GM04504 (cell line): ENCODE results near the gene PDLIM7.
"Not testable (repeated sequence)": the region's sequence is repeated elsewhere in the genome, so short reads cannot be mapped to it uniquely, and the experiment has no call there.

ENCODE experiments used
- DNase-seq: peaks from one replicate; pipeline ENCODE4 v3.0.0-alpha.2; 2012; ENCODE audit warnings: low read depth

The PDLIM7 gene

GRCh38 chr5:177490311-177490991, 7.0 kb downstream of the PDLIM7 start:
- DNase-seq, result no peak

GRCh38 chr5:177489119-177489716, 8.2 kb downstream of the PDLIM7 start:
- DNase-seq, result no peak

- DNase-seq, result no peak
Observed at GRCh38 chr5:177487975-177488374, 9.4 kb downstream of the PDLIM7 start.

DNA sequence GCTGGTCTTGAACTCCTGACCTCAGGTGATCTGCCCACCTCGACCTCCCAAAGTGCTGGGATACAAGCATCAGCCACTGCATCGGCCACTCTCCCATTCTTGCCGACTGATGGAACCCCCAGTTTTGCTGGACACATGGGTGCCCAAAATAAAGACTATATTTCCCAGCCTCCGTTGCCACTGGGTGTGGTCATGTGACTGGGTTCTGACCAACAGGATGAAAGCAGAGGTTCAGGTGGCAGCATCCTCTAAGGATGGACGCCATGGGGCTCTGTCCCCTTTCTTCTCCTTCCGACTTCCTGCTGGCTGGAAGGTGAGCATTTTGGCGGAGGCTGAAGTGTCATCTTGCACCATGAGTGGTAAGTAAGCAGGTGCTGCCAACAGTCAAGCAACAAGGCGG, 10.3 kb downstream of the PDLIM7 start:
- no peak for DNase-seq

- DNase-seq, result no peak
Observed at GRCh38 chr5:177486256-177486655, 11.1 kb downstream of the PDLIM7 start.

- not testable (repeated sequence) for DNase-seq
Observed at GRCh38 chr5:177485753-177486152, 11.7 kb downstream of the PDLIM7 start.

- no peak for DNase-seq
Observed at GRCh38 chr5:177484902-177485549, 12.4 kb downstream of the PDLIM7 start.

GRCh38 chr5:177483994-177484901, 13.2 kb downstream of the PDLIM7 start:
- no peak for DNase-seq

- DNase-seq, result no peak
Observed at GRCh38 chr5:177483042-177483441, 14.4 kb downstream of the PDLIM7 start.

- DNase-seq, result no peak
Observed at GRCh38 chr5:177482359-177482795, 15.0 kb downstream of the PDLIM7 start.

- DNase-seq, result no peak
Observed at GRCh38 chr5:177479774-177480173, 17.6 kb downstream of the PDLIM7 start.

DNA sequence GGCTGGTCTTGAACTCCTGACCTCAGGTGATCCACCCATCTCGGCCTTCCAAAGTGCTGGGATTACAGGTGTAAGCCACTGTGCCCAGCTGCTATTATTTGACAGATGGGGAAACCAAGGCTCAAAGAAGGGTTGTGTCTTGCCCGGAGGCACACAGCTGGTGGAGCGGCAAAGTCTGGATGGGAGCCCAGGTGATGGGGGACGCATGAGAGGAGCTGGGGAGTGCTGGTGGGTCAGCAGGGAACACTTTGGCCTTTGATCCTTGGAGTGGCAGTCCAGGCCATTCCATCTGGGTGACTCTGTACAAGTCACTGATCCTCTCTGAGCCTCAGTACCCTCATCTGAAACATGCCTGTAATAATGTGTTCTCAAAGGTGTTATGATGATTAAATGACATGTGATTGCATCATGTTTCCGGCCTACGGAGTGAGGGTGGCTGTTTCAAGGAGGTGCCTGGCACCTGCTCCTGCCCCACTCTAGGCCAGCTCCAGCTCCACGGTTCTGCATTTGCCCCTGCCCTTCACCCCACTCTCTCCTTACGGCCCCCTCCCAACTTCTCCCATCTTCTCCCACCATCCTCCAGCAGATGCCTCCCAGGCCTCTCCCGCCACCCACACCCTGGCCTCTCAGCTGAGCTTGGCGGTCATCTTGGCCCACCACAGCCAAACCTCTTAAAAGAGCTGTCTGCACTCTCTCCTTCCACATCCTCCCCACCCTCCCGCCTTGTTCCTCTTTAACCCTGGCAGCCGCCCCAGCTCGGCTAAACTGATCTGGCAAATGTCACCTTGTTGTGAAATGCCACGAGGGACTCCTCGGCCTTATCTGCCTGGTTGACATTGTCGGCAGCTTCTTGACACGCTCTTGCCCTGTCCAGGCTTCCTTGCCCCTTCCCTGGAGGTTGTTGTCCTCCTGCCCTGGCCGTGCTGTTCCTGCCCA, 18.4 kb downstream of the PDLIM7 start:
- DNase-seq, result no peak

DNA sequence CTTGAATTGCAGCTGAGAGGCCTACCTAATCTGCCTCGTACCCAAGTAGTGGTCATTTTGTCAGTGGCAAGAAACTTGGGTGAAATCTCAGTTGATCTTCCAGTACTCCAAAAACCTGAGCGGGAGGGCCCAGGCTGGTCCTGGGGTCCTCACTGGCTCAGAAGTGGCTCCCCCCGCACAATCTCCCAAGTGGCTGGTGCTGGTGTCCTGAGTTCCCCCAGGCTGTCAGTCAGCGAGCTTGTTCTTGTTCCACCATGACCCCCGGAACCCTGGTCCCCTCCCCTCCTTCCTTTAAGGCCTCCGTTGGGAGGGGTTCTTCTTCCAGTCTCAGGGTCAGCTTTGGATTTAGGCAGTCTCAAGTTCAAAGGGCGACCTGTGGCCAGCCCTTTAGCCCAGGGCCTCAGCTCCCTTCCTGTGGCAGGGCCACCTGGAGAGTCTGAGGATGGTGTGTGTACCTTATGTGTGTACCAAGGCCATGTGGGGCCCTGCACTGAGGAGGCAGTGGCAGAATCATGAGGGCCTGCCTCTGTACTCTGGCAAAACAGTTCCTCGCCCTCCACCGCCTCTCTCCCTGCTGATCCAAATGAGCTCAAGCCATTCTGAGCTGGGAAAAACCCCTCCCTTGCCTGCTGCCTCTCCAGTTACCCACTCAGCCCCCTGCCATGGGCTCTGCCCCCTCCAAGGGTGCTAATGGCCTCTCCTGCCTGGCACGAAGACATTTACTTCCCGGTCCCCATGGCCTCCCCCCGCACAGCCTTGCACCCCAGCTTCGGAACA, 19.5 kb downstream of the PDLIM7 start:
- no peak for DNase-seq

- DNase-seq, result no peak
Observed at GRCh38 chr5:177476531-177477233, 20.7 kb downstream of the PDLIM7 start.

- DNase-seq, result no peak
Observed at GRCh38 chr5:177475563-177476427, 21.6 kb downstream of the PDLIM7 start.

DNA sequence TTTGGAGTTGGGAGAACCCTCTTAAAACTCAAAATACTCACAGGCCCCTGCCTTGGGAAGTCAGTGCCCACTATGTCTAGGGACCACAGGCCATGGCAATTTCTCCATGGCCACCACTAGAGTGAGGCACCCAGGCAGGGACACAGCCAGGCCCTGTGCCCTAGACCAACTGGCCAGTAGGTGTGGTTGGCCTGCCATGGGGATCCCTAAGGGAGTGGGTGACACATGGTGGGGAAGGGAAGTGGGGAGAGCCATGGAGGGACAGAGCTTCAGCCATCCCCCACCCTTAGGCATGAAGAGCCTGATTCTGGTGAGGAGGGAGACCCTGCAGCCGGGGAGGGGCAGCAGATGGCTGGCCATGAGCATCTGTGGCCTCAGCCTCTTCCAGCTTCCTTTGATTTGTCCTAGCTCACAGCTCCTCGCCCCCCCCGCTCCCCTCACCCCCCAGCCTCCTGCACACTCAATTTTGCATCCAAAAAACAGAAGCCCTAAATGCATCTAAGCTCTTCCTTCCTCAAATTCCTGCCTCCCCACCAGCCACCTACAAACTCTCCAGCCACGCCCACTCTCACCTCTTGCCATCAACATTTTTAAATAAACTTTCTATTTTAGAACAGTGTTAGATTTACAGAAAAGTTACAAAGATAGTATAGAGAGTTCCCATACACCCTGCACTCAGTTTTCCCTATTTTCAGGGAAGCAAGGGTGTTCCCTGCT, 22.4 kb downstream of the PDLIM7 start:
- DNase-seq, result no peak

DNA sequence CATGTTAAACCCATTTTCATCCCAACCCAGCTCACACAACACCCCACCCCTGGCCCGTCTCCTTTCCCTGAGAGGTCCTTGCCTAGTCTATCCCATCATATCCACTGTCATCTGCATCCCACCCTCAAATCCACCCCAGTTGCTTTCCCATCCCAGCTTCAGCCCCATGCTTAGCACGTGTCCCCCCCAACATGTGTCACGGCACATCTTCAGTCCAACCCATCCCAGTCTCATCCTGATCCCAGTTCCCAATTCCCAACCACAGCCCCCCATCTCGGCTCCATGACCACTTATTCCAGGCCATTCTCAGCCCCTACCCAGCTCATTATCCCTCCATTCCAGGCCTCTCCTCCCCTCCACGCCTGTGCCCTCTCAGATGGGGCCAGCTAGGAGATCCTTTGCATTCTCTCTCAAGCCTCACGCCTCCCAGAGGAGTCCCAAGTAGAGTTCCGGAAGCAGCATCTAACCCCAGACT, 23.4 kb downstream of the PDLIM7 start:
- no peak for DNase-seq

GRCh38 chr5:177473443-177474001, 23.9 kb downstream of the PDLIM7 start, which contains the start of gene DBN1:
Gene DBN1, minus strand, starts transcription at chr5:177473634. Its CDS starts 113 bp downstream, at chr5:177473521.
- DNase-seq, result no peak
